GM23248 (cell line): ENCODE measurements around the gene COL26A1.

ENCODE experiments used
- EZH2 ChIP-seq: fragments of 200-600 bp; sonication (generic); IDR thresholded peaks from 2 replicates; pipeline ENCODE4 v1.6.1; 2018; ENCODE audit warnings: antibody characterized with exemption, mild to moderate bottlenecking; ENCODE audit not compliant: insufficient read depth, poor library complexity, severe bottlenecking
- EZH2phosphoT487 ChIP-seq: fragments of 200-600 bp; sonication (generic); IDR thresholded peaks from 2 replicates; pipeline ENCODE4 v1.6.1; 2018; ENCODE audit warnings: antibody characterized with exemption, moderate library complexity, mild to moderate bottlenecking, low read depth; ENCODE audit not compliant: insufficient read depth

- TF ChIP-seq EZH2 (no peak), EZH2phosphoT487 (no peak)
Measured at GRCh38 chr7:101537205-101537604, 174.5 kb downstream of the COL26A1 start.
